Testis (tissue), 3 donors: ENCODE results near the gene MYBPH. TPM values are rescaled to one million over a fixed set of nuclear protein-coding genes. Genes with fewer than 3 reads are reported as not detected.

Experiments used
- DNase-seq: peaks from one replicate; pipeline ENCODE4 v3.0.0-alpha.2; 2019
- H3K27ac ChIP-seq, 2 donors: fragments of 200-600 bp; sonication (generic); one replicate each; pipeline ENCODE4 v1.5.1; 2019
- H3K27me3 ChIP-seq: fragments of 200-600 bp; sonication (generic); one replicate; pipeline ENCODE4 v1.5.1; 2019
- H3K36me3 ChIP-seq: fragments of 200-600 bp; sonication (generic); one replicate; pipeline ENCODE4 v1.5.1; 2017; ENCODE audit warnings: low read depth; ENCODE audit errors: missing control alignments
- H3K4me1 ChIP-seq: fragments of 200-600 bp; sonication (generic); one replicate; pipeline ENCODE4 v1.5.1; 2019
- H3K4me3 ChIP-seq, 2 donors: fragments of 200-600 bp; sonication (generic); one replicate each; pipeline ENCODE4 v1.5.1; 2017 to 2019
- H3K9me3 ChIP-seq: fragments of 200-600 bp; sonication (generic); one replicate; pipeline ENCODE4 v1.5.1; 2017
- POLR2A ChIP-seq: fragments of 450-650 bp; IDR thresholded peaks from one replicate; pipeline ENCODE4 v1.6.1; 2017; ENCODE audit warnings: antibody characterized with exemption, mild to moderate bottlenecking, moderate library complexity
- WGBS, 2 donors: methylation state at CpG; one replicate each; pipeline ENCODE4 v1.1.5; 2018; 5-methylcytosine and 5-hydroxymethylcytosine counted together
- intact Hi-C: fragments of 100-400 bp; cut with DNase I; formaldehyde crosslinking; loops from one replicate; pipeline ENCODE4 v1.15.1; 2023; ENCODE audit warnings: low total_unique reads
- polyA plus RNA-seq: library from polyadenylated mRNA; stranded (reverse); fragments of 350-450 nt; fragmentation: Illumina TruSeq; extraction: RNeasy Lipid Tissue Mini Kit (QIAGEN cat#74804); gene quantifications from one replicate; pipeline ENCODE4 v1.2.3, GENCODE V29; 2014; ENCODE audit warnings: low read depth, low replicate concordance; ENCODE audit not compliant: insufficient read depth
- total RNA-seq, 2 donors: library from RNA; depleted of rRNA; stranded (reverse); fragments of >200 nt; gene quantifications; one replicate each; pipeline ENCODE4 v1.2.3, GENCODE V29; 2016
- TF ChIP-seq, protein P1 (sequence below), 3 experiments: fragments of 450-650 bp in 2 of 3; fragments of 200-600 bp in 1 of 3; sonication (generic) in 1 of 3; IDR thresholded peaks; one replicate each; pipeline ENCODE4 v1.5.1; 2016 to 2019; ENCODE audit warnings: antibody characterized with exemption in 3 of 3, mild to moderate bottlenecking in 2 of 3, moderate library complexity in 1 of 3

Gene MYBPH
- total and polyA plus RNA-seq, 3 donors from 2014 or later = 0.16 to 2.9 (median 0.25) TPM

DNA sequence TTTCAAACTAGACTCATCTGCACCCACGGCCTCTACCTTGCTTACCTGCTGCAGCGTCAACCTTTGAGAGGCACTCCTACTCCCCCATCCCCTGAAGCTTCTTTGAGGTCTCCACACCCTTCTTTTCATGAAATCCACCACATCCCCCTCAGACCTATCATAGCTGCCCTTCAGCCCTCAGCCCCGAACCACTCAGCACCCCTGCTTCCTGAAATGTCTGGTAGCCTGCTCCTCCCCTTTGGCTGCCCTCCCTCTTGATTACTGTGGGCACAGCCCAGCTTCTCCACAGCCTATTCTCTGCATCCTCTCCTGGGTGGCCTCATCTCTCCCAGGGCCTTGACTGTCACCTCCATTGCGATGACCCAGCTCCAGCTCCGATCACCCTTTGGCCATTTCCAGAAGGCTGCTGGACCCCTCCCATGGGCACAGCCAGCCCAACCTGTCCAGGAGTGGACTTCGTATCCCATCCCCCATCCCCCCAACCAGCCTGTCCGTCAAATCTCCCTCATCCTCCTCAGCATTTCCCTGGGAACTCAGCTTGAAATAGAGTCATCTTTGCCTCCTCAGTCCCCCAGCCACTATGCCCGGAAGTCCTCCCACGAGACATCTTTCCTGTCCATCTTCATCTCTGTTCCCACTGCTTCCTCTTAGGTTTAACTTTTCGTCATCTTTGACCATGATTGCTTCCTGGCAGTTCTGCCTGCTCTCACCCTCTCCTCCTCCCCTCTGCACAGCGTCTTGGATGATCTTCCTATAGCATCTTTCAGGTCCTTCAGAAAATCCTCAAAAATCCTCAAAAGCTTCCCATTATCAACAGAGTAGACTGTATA lies 54.2 kb downstream of the MYBPH start:
- TF ChIP-seq POLR2A = no peak
- TF ChIP-seq, protein P1, sequence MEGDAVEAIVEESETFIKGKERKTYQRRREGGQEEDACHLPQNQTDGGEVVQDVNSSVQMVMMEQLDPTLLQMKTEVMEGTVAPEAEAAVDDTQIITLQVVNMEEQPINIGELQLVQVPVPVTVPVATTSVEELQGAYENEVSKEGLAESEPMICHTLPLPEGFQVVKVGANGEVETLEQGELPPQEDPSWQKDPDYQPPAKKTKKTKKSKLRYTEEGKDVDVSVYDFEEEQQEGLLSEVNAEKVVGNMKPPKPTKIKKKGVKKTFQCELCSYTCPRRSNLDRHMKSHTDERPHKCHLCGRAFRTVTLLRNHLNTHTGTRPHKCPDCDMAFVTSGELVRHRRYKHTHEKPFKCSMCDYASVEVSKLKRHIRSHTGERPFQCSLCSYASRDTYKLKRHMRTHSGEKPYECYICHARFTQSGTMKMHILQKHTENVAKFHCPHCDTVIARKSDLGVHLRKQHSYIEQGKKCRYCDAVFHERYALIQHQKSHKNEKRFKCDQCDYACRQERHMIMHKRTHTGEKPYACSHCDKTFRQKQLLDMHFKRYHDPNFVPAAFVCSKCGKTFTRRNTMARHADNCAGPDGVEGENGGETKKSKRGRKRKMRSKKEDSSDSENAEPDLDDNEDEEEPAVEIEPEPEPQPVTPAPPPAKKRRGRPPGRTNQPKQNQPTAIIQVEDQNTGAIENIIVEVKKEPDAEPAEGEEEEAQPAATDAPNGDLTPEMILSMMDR (IDR thresholded peaks at IDR 0.05) = no peak
- no peak overlapping the region for H3K4me3 ChIP-seq
- peaks cover 27% of the 10 kb centered on the region for H3K4me1 ChIP-seq
- no peak for DNase-seq
- no peak overlapping the region for H3K27ac ChIP-seq
- intact Hi-C loops = no loop called here
- no peaks in the 10 kb centered on the region for H3K36me3 ChIP-seq
- 84 to 86% methylated on average over 11 of the region's 11 CpGs for WGBS, 2 donors
- no peaks in the 10 kb centered on the region for H3K9me3 ChIP-seq
- H3K27me3 ChIP-seq = no peaks in the 10 kb centered on the region

DNA sequence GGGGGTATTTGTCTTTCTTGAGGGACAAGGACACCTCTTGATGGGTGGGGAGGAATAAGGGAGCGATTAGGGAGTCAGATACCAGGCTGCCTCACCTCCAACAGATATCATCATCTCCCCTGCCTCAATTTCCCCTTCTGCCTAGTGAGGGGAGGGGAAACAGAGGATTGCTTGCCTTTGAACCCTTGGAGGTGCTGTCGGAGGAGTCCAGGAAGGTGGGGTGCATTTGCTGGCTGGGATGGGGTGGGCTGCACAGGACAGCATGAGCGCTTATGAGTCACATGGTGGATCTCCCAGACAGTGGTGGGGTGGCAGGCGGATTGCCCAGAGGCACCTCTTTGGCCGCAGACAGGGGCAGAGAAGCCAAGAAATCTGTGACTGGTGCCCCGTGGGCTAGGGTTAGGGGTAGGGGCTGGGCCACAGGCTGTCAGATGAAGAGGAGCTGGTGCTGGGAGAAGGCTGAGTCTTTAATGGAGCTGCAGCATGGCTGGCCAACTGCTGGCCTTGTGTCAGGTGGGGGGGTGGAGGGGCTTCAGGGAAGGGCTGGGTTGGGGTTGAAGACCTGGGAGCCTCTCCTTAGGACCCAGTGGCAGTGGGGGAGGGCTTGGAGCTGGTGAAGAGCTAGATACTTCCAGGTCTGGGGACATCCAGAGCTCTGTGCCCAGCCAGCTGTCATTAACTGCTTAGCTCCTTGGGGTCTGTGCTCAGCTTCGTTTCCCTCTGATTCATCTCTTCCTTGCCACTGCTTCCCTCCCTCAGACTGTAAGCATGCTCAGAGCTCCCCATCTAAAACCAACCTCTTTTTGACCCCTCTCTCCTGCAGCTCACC lies 55.1 kb downstream of the MYBPH start:
- no peak for DNase-seq
- H3K27ac ChIP-seq = no peak overlapping the region
- no peaks in the 10 kb centered on the region for H3K9me3 ChIP-seq
- H3K27me3 ChIP-seq = no peaks in the 10 kb centered on the region
- TF ChIP-seq, protein P1 (IDR thresholded peaks at IDR 0.05) = no peak
- no peak for TF ChIP-seq POLR2A
- WGBS, 2 donors = 84% methylated on average over 6 to 7 of the region's 7 CpGs
- no peak overlapping the region for H3K4me3 ChIP-seq
- peaks cover 20% of the 10 kb centered on the region for H3K4me1 ChIP-seq
- intact Hi-C loops = no loop called here
- H3K36me3 ChIP-seq = no peaks in the 10 kb centered on the region

Other genes with a start within 250 kb of the MYBPH start
- gene KLHL12, start 248.6 kb downstream of the MYBPH start, total RNA-seq = 10 to 100 TPM; 73.5 to 74.7 TPM
- gene KLHL12, start 248.6 kb downstream of the MYBPH start, polyA plus RNA-seq = 109 TPM
- 100 to 1,000 TPM; 157 to 164 TPM for gene ADIPOR1, start 217.5 kb downstream of the MYBPH start, total RNA-seq
- 114 TPM for gene ADIPOR1, start 217.5 kb downstream of the MYBPH start, polyA plus RNA-seq
- 100 to 1,000 TPM; 191 to 281 TPM for gene CYB5R1, start 208.6 kb downstream of the MYBPH start, total RNA-seq
- gene CYB5R1, start 208.6 kb downstream of the MYBPH start, polyA plus RNA-seq = 145 TPM
- 100 to 1,000 TPM; 129 to 135 TPM for gene TMEM183A, start 168.5 kb downstream of the MYBPH start, total RNA-seq
- 114 TPM for gene TMEM183A, start 168.5 kb downstream of the MYBPH start, polyA plus RNA-seq
- 10 to 100 TPM; 27.2 to 33.1 TPM for gene PPFIA4, start 149.3 kb downstream of the MYBPH start, total RNA-seq
- gene PPFIA4, start 149.3 kb downstream of the MYBPH start, polyA plus RNA-seq = 6.6 TPM
- under 1 TPM; 0.25 to 0.47 TPM for gene MYOG, start 89.8 kb downstream of the MYBPH start, total RNA-seq
- 1.2 TPM for gene MYOG, start 89.8 kb downstream of the MYBPH start, polyA plus RNA-seq
- 10 to 100 TPM; 43.2 to 68.6 TPM for gene ADORA1, start 48.1 kb downstream of the MYBPH start, total RNA-seq
- gene ADORA1, start 48.1 kb downstream of the MYBPH start, polyA plus RNA-seq = 61.9 TPM
- 1 to 10 TPM; 2.0 to 6.6 TPM for gene CHI3L1, start 10.9 kb upstream of the MYBPH start, total RNA-seq
- gene CHI3L1, start 10.9 kb upstream of the MYBPH start, polyA plus RNA-seq = 35.5 TPM
- under 1 TPM; 0.08 to 0.62 TPM for gene CHIT1, start 53.8 kb upstream of the MYBPH start, total RNA-seq
- gene CHIT1, start 53.8 kb upstream of the MYBPH start, polyA plus RNA-seq = 9.9 TPM
- gene BTG2, start 129.7 kb upstream of the MYBPH start, total RNA-seq = 10 to 100 TPM; 14.5 to 23.8 TPM
- gene BTG2, start 129.7 kb upstream of the MYBPH start, polyA plus RNA-seq = 25.4 TPM
- 1 to 10 TPM; 5.2 to 9.5 TPM for gene FMOD, start 175.3 kb upstream of the MYBPH start, total RNA-seq
- gene FMOD, start 175.3 kb upstream of the MYBPH start, polyA plus RNA-seq = 26.4 TPM